HG03039 (cell line): ENCODE results near the gene MARF1.
"Not testable (repeated sequence)": the region's sequence is repeated elsewhere in the genome, so short reads cannot be mapped to it uniquely, and the experiment has no call there.

ENCODE experiments used
- ATAC-seq: cut with Tn5 transposase; IDR thresholded peaks from one replicate; pipeline ENCODE4 v1.9.1; 2021; ENCODE audit warnings: mild to moderate bottlenecking, moderate library complexity; ENCODE audit not compliant: unreplicated experiment

MARF1 gene

GRCh38 chr16:15573274-15573895 is 69.6 kb downstream of the MARF1 start:
- no peak for ATAC-seq

DNA sequence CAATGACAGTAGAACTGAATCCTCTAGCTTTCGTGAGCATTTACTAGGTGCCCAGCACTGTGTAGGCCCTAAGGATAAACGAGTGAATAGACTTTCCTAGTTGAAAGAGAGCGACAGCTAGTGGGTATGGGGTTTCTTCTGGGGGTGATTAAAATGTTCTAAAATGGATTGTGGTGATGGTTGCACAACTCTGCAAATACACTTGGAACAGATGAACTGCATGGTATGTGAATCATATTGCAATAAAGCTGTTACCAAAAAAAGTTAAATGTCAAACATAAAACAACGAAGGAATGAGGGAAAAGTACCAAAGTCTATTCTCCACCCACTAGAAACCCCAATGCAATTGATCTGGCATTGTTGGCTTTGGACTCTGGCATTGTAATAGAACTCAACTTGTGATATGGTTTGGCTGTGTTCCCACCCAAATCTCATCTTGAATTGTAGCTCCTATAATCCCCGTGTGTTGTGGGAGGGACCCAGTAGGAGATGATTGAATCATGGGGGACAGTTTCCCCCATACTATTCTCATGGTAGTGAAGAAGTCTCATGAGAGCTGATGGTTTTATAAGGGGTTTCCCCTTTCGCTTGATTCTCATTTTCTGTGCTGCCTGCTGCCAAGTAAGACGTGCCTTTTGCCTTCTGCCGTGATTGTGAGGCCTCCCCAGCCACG is 70.5 kb downstream of the MARF1 start:
- ATAC-seq = no peak

- no peak for ATAC-seq
Measured at GRCh38 chr16:15571557-15571956, 71.4 kb downstream of the MARF1 start.

GRCh38 chr16:15570666-15571065 is 72.3 kb downstream of the MARF1 start:
- not testable (repeated sequence) for ATAC-seq

- no peak for ATAC-seq
Measured at GRCh38 chr16:15567823-15568222, 75.1 kb downstream of the MARF1 start.

DNA sequence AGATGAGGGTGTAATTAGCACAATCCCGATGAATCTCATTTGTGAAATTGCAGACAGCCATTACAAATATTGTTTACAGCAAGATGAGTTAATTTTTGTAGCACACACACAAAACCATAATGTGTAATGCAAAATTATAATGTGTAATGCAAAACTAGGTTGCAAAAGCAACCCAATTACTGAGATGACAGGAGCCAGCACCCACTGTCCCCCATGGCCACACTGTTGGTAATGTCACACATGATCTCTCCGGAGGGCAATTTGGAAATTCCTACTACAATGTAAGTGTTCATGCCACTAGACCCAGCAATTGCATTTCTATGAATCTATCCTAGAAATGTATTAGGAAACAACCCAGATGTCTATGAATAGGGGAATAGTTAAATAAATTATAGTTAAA is 76.9 kb downstream of the MARF1 start:
- ATAC-seq = no peak

GRCh38 chr16:15564604-15565339 is 78.2 kb downstream of the MARF1 start:
- no peak for ATAC-seq

DNA sequence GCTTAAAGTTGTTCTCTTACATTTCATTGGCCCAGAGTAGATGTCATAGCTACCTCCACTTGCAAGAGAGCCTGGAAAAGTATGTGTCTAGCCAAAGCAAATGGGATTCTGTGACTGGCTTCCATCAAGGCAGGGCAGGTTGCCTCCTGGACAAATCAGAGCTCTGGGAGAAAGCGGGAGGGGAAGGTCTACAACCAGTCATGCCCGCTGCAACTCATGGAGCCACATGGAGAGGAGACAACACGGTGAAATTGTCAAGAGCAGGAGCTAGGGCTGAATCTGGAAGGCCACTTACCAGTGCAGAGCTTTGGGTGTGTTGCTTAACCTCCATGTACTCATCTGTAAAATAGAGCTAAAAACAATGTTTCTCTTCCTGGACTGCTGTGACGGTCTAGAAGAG is 83.8 kb downstream of the MARF1 start:
- ATAC-seq = no peak

DNA sequence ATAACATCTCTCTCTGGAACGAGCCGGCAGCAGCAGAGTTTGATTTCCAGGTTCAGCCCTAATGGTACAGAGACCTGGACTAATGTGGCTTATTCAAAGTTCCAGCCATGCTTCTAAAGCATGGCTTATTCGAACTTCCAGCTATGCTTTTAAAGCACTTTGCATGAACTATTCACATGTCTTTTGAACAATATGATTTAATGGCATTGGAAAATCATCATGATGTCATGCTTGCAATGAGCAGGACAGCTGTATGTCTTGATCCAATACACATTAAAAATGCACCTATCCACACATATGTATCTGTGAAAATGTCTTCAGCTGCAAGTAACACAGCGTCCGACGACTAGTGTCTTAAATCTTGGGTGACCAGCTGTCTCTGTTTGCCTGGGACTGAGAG is 85.7 kb downstream of the MARF1 start:
- no peak for ATAC-seq

DNA sequence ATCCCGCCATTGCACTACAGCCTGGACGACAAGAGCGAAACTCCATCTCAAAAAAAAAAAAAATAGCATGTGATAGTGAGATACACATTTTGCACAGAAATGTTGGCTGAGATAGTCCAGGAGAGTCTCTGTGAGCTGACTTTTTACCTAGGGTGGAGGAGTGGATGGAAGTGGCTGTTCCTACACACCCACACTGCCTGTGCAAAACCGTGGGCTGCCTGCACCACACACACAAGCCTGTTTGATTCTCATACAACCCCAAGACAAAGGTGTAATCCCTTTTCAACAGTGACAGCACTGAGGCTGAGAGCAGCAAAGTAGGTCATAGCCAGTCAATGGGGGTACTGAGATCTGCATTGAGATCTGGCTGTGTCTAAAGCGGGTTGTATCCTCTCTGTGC is 86.8 kb downstream of the MARF1 start:
- no peak for ATAC-seq

- ATAC-seq = no peak
Measured at GRCh38 chr16:15553313-15554088, 89.5 kb downstream of the MARF1 start.

- no peak for ATAC-seq
Measured at GRCh38 chr16:15552507-15552906, 90.4 kb downstream of the MARF1 start.

- no peak for ATAC-seq
Measured at GRCh38 chr16:15548482-15548891, 94.5 kb downstream of the MARF1 start.

GRCh38 chr16:15547768-15548096 is 95.2 kb downstream of the MARF1 start:
- ATAC-seq = no peak

- not testable (repeated sequence) for ATAC-seq
Measured at GRCh38 chr16:15547072-15547767, 95.7 kb downstream of the MARF1 start.

DNA sequence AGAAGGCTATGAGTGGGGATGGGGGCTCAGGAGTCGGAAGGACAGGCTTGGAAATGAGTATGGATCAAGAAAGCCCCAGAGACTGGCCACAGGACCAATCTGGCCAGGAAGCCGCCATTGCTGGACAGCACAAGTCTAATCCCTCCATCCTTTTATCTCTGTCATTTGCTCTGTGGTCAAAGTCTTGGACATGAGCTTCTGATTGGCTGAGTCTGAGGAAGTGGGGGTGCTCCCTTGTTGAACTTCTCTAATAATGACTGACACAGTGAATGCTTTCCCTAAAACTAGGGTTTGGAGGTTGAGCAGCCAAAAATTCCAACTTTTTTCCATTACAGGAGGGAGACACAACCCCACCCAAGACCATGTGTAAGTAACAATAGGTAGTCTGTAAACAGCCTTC is 97.4 kb downstream of the MARF1 start:
- no peak for ATAC-seq

DNA sequence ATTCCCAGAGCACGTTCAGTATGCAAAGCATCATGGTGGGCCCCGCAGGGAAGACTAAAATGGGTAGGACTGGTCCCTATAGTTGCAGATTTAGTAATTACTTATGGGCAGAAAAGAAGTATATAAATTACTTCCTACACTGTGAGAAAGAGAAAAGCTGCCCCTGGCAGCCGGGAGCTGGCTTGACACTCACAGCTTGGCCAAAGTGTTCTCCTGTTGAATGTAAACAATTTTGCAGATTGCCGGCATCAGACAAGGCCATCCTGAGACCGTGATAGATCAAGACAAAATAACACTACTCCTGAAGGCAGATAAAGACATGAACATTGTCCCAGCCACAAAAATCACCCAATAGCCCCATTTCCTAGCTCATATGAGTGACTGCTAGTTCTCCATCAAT is 98.5 kb downstream of the MARF1 start:
- no peak for ATAC-seq
